ENCODE results near the gene POLR3B. TPM values are rescaled to one million over a fixed set of nuclear protein-coding genes. Genes with fewer than 3 reads are reported as not detected.

The POLR3B gene
- total and polyA plus RNA-seq, 9 of the 15 experiments (the other 6 are each of a cell fraction or from before 2014, with no cell fraction given): 7.6 to 17.9 (median 14.4) TPM

DNA sequence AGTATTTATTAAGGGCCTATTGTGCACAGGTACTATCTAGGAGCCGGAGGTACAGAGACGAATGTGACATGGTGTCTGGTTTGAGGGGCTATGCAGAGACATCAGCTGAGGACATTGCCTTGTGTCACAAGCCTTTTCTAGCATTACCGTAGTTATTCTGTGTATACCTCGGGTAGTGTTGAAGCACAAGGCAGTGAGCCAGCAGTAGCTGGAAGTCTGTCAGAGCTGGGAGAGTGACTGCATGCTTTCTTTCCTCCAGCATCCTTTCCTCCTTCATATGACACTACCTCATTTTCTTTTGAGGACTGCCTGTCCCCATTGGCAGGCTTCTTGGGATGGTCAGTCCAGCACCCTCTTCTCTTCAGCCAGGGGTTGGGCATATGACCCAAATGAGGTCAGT lies 77.0 kb downstream of the POLR3B start:
- peaks cover 48% of the 10 kb centered on the region; the same call in 2 of the 3 replicates for H3K36me3 ChIP-seq (ENCODE audit: control insufficient read depth, insufficient read depth, low read length)
- CTCF ChIA-PET (ENCODE audit: low intra/inter-chr PET ratio): no interaction called here
- H3K27ac ChIP-seq (ENCODE audit: extremely low read depth, low read depth, low read length): no peak overlapping the region
- WGBS (ENCODE audit: insufficient coverage, low coverage, missing lambda C conversion rate): 90% methylated on average over 4 of the region's 4 CpGs
- H3K79me2 ChIP-seq (ENCODE audit: control insufficient read depth, insufficient read depth, low read length): no peaks in the 10 kb centered on the region
- H2AFZ ChIP-seq (ENCODE audit: low read depth, low read length): no peak overlapping the region
- no peaks in the 10 kb centered on the region for H3K27me3 ChIP-seq (ENCODE audit: control insufficient read depth in 2 of 2, insufficient read depth in 2 of 2, low read length in 2 of 2)
- no peaks in the 10 kb centered on the region for H3K4me1 ChIP-seq (replicated peaks in 1 of 2; ENCODE audit: control insufficient read depth in 2 of 2, insufficient read depth in 2 of 2, low read length in 2 of 2)
- TF ChIP-seq L3MBTL2 (IDR thresholded peaks at IDR 0.05) (no peak), TFAP4 (CRISPR knock-in tag; IDR thresholded peaks at IDR 0.05; ENCODE audit: borderline replicate concordance) (no peak)
- intact Hi-C loops (cut with micrococcal nuclease): no loop called here
- BruUV-seq (replicated peaks): no TSS peak
- ATAC-seq (no peak), FAIRE-seq (no peak), DNase-seq (ENCODE audit: extremely low read depth in 1 of 4, low spot score in 3 of 4) (no peak)
- H4K20me1 ChIP-seq (replicated peaks; ENCODE audit: control insufficient read depth, insufficient read depth, low read length): no peaks in the 10 kb centered on the region
- no peaks in the 10 kb centered on the region for H3K9me1 ChIP-seq (ENCODE audit: control insufficient read depth, insufficient read depth, low read length)
- in situ Hi-C loops (cut with MboI): no loop called here
- H3K4me3 ChIP-seq: no peak overlapping the region
- H3K4me2 ChIP-seq (ENCODE audit: insufficient read depth, low read length): no peak overlapping the region
- POLR2A ChIA-PET: interaction anchor here (0.8 kb wide), 1 partner anchor 17 kb away, joined by 4 read pairs; no protein-coding TSS in a partner anchor
- no peaks in the 10 kb centered on the region for H3K9me3 ChIP-seq (replicated peaks; ENCODE audit: control insufficient read depth, insufficient read depth, low read depth, low read length)
- H3K9ac ChIP-seq (ENCODE audit: insufficient read depth in 1 of 2, low read depth in 2 of 2, low read length in 2 of 2): no peak overlapping the region

- FAIRE-seq: no peak
- H3K9me3 ChIP-seq (replicated peaks; ENCODE audit: control insufficient read depth, insufficient read depth, low read depth, low read length): no peaks in the 10 kb centered on the region
- DNase-seq (ENCODE audit: extremely low read depth in 1 of 4, low spot score in 3 of 4): no peak
- no peak overlapping the region for H3K4me2 ChIP-seq (ENCODE audit: insufficient read depth, low read length)
- POLR2A ChIA-PET: interaction anchor here (1.2 kb wide), 1 partner anchor 9 kb away, joined by 5 read pairs; no protein-coding TSS in a partner anchor
- no TSS peak for BruUV-seq (replicated peaks)
- in situ Hi-C loops (cut with MboI) (no loop called here), intact Hi-C loops (cut with micrococcal nuclease) (no loop called here)
- peaks cover 51% of the 10 kb centered on the region for H3K36me3 ChIP-seq (ENCODE audit: control insufficient read depth, insufficient read depth, low read length)
- H3K4me3 ChIP-seq: no peak overlapping the region
- WGBS (ENCODE audit: insufficient coverage, low coverage, missing lambda C conversion rate): 89% methylated on average over 6 of the region's 6 CpGs
- no peak for ATAC-seq
- H2AFZ ChIP-seq (ENCODE audit: low read depth, low read length): no peak overlapping the region
- no peaks in the 10 kb centered on the region for H3K79me2 ChIP-seq (ENCODE audit: control insufficient read depth, insufficient read depth, low read length)
- H3K9ac ChIP-seq (ENCODE audit: insufficient read depth in 1 of 2, low read depth in 2 of 2, low read length in 2 of 2): no peak overlapping the region
- H3K27ac ChIP-seq (ENCODE audit: extremely low read depth, low read depth, low read length): no peak overlapping the region
- H4K20me1 ChIP-seq (replicated peaks; ENCODE audit: control insufficient read depth, insufficient read depth, low read length): no peaks in the 10 kb centered on the region
- no peaks in the 10 kb centered on the region for H3K9me1 ChIP-seq (ENCODE audit: control insufficient read depth, insufficient read depth, low read length)
- no peaks in the 10 kb centered on the region for H3K27me3 ChIP-seq (ENCODE audit: control insufficient read depth in 2 of 2, insufficient read depth in 2 of 2, low read length in 2 of 2)
- H3K4me1 ChIP-seq (replicated peaks in 1 of 2; ENCODE audit: control insufficient read depth in 2 of 2, insufficient read depth in 2 of 2, low read length in 2 of 2): no peaks in the 10 kb centered on the region
- CTCF ChIA-PET (ENCODE audit: low intra/inter-chr PET ratio): no interaction called here
- TF ChIP-seq, protein P1, sequence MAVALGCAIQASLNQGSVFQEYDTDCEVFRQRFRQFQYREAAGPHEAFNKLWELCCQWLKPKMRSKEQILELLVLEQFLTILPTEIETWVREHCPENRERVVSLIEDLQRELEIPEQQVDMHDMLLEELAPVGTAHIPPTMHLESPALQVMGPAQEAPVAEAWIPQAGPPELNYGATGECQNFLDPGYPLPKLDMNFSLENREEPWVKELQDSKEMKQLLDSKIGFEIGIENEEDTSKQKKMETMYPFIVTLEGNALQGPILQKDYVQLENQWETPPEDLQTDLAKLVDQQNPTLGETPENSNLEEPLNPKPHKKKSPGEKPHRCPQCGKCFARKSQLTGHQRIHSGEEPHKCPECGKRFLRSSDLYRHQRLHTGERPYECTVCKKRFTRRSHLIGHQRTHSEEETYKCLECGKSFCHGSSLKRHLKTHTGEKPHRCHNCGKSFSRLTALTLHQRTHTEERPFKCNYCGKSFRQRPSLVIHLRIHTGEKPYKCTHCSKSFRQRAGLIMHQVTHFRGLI (CRISPR knock-in tag; IDR thresholded peaks at IDR 0.05): no peak
- no peak for TF ChIP-seq NCOA2 (IDR thresholded peaks at IDR 0.05; ENCODE audit: partially characterized antibody in 2 of 2)
- no peak for TF ChIP-seq TARDBP (IDR thresholded peaks at IDR 0.05)
- TF ChIP-seq, protein P2, sequence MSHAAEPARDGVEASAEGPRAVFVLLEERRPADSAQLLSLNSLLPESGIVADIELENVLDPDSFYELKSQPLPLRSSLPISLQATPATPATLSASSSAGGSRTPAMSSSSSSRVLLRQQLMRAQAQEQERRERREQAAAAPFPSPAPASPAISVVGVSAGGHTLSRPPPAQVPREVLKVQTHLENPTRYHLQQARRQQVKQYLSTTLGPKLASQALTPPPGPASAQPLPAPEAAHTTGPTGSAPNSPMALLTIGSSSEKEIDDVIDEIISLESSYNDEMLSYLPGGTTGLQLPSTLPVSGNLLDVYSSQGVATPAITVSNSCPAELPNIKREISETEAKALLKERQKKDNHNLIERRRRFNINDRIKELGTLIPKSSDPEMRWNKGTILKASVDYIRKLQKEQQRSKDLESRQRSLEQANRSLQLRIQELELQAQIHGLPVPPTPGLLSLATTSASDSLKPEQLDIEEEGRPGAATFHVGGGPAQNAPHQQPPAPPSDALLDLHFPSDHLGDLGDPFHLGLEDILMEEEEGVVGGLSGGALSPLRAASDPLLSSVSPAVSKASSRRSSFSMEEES (CRISPR knock-in tag; IDR thresholded peaks at IDR 0.05): no peak
- TF ChIP-seq VEZF1 (CRISPR knock-in tag; IDR thresholded peaks at IDR 0.05): no peak
- no peak for TF ChIP-seq ZNF134 (CRISPR knock-in tag; conservative IDR thresholded peaks at IDR 0.05)
- no peak for TF ChIP-seq CEBPB (tag; IDR thresholded peaks at IDR 0.05)
- no peak for TF ChIP-seq NONO (IDR thresholded peaks at IDR 0.05; ENCODE audit: low read depth in 2 of 2, low read length in 1 of 2)
- no peak for TF ChIP-seq ZNF668 (CRISPR knock-in tag; IDR thresholded peaks at IDR 0.05)
Observed at GRCh38 chr12:106436164-106436563, 78.6 kb downstream of the POLR3B start.

All from K562 (cell line).